ENCODE measurements around the gene IL1RAPL2. TPM values are rescaled to one million over a fixed set of nuclear protein-coding genes. Genes with fewer than 3 reads are reported as not detected.

Gene IL1RAPL2
- total and polyA plus RNA-seq, 10 of the 15 experiments (the other 5 are each of a cell fraction or from before 2014, with no cell fraction given) = 0.19 TPM; not detected in 9

- H3K4me1 ChIP-seq (ENCODE audit: control insufficient read depth, insufficient read depth, low read length) = no peaks in the 10 kb centered on the region
- no peak for DNase-seq (ENCODE audit: low read depth, low spot score)
- no peak overlapping the region for H3K27ac ChIP-seq (ENCODE audit: control insufficient read depth, insufficient read depth)
- ATAC-seq = no peak
- no peak for FAIRE-seq
- SMC1A ChIA-PET (ENCODE audit: uncharacterized antibody, unreplicated experiment) = no interaction called here
- CTCF ChIA-PET = no interaction called here
- no peak overlapping the region for H3K4me2 ChIP-seq (ENCODE audit: control insufficient read depth, insufficient read depth)
- H2AFZ ChIP-seq (ENCODE audit: control insufficient read depth, low read depth, low read length) = no peak overlapping the region
- no peak for TF ChIP-seq SPI1 (IDR thresholded peaks at IDR 0.05; ENCODE audit: borderline replicate concordance, insufficient read depth, low read depth, low read length)
- no peak for TF ChIP-seq TBL1XR1 (IDR thresholded peaks at IDR 0.05; ENCODE audit: low read depth, low read length)
- no peak for TF ChIP-seq WRNIP1 (IDR thresholded peaks at IDR 0.05; ENCODE audit: borderline replicate concordance, low read depth, low read length)
- TF ChIP-seq NFYA (IDR thresholded peaks at IDR 0.05; ENCODE audit: borderline replicate concordance, low read depth, low read length) = no peak
- TF ChIP-seq SIN3A (IDR thresholded peaks at IDR 0.05; ENCODE audit: low read depth, low read length) = no peak
- no peak for TF ChIP-seq TCF7 (IDR thresholded peaks at IDR 0.05; ENCODE audit: borderline replicate concordance)
- TF ChIP-seq ELK1 (IDR thresholded peaks at IDR 0.05; ENCODE audit: low read depth, low read length) = no peak
- no peak for TF ChIP-seq HSF1 (IDR thresholded peaks at IDR 0.05; ENCODE audit: low read depth, low read length)
- TF ChIP-seq MAX (IDR thresholded peaks at IDR 0.05; ENCODE audit: low read depth, low read length) = no peak
- RAD21 ChIA-PET (ENCODE audit: unreplicated experiment) = no interaction called here
- no TSS peak for BruUV-seq (replicated peaks)
- in situ Hi-C loops (cut with MboI) = no loop called here
- no peaks in the 10 kb centered on the region for H3K36me3 ChIP-seq (ENCODE audit: control insufficient read depth in 2 of 2, insufficient read depth in 2 of 2, low read length in 1 of 2)
- no peak overlapping the region for H3K9ac ChIP-seq (ENCODE audit: control insufficient read depth, insufficient read depth, low read length)
- intact Hi-C loops (cut with micrococcal nuclease; ENCODE audit: unreplicated experiment) = no loop called here
- WGBS (ENCODE audit: insufficient coverage, insufficient replicate concordance, low lambda C conversion rate, missing lambda C conversion rate) = 0% methylated on average over 1 of the region's 1 CpG
- H4K20me1 ChIP-seq (ENCODE audit: control insufficient read depth, insufficient read depth) = no peaks in the 10 kb centered on the region
- H3K79me2 ChIP-seq (ENCODE audit: control insufficient read depth, insufficient read depth, low read length) = no peaks in the 10 kb centered on the region
- H3K27me3 ChIP-seq (replicated peaks in 1 of 2; ENCODE audit: control insufficient read depth in 2 of 2, insufficient read depth in 2 of 2, low read length in 1 of 2) = no peaks in the 10 kb centered on the region
- no peak overlapping the region for H3K4me3 ChIP-seq
- H3K9me3 ChIP-seq (replicated peaks; ENCODE audit: control insufficient read depth, insufficient read depth, low read length) = no peaks in the 10 kb centered on the region
- POLR2A ChIA-PET = no interaction called here
These were observed 1084.6 kb downstream of the IL1RAPL2 start for GRCh38 chrX:105650577-105650976.
